CD4-positive, alpha-beta T cell (primary cell): ENCODE measurements around the gene MITF. TPM values are rescaled to one million over a fixed set of nuclear protein-coding genes. Genes with fewer than 3 reads are reported as not detected.
A peak's percentile ranks its signal among the peaks of the same experiment; 100 is the strongest.

ENCODE experiments used
- ATAC-seq: fragments of 200-7000 bp; cut with Tn5 transposase; one replicate; pipeline ENCODE4 v1.10.0; 2022; ENCODE audit warnings: mild to moderate bottlenecking; ENCODE audit not compliant: poor library complexity
- CTCF ChIA-PET: fragments of 350-600 bp; sonication (Branson Sonifier 250); formaldehyde crosslinking; loops from one replicate; lab custom pipeline; 2021; ENCODE audit warnings: antibody characterized with exemption, inconsistent platforms; lab: Charles Lee
- POLR2A ChIA-PET: fragments of 350-600 bp; sonication (Branson Sonifier 250); formaldehyde crosslinking; loops from one replicate; lab custom pipeline; 2021; ENCODE audit warnings: antibody characterized with exemption, inconsistent platforms; lab: Charles Lee
- DNase-seq, 14 experiments: peaks; one replicate each; pipeline ENCODE4 v3.0.0-alpha.2; 2013 to 2020; ENCODE audit warnings: mixed read lengths in 2 of 14
- H3K27ac ChIP-seq, 2 donors: one replicate each; pipeline versions ENCODE4 v1.5.1 to v1.7.0; 2013; ENCODE audit warnings: low read length in 2 of 2, low read depth in 1 of 2, mild to moderate bottlenecking in 1 of 2
- H3K27me3 ChIP-seq, 2 experiments: 1 replicate in 1 of 2; 2 replicates in 1 of 2; pipeline versions ENCODE4 v1.6.1 to v1.7.0; 2013; ENCODE audit warnings: low read length in 2 of 2, control low read depth in 1 of 2, mild to moderate bottlenecking in 1 of 2, moderate library complexity in 1 of 2; ENCODE audit not compliant: insufficient read depth in 2 of 2, control insufficient read depth in 1 of 2
- H3K36me3 ChIP-seq: one replicate; pipeline ENCODE4 v1.6.1; 2013; ENCODE audit warnings: low read length, control low read depth; ENCODE audit not compliant: insufficient read depth
- H3K4me1 ChIP-seq: one replicate; pipeline ENCODE4 v1.6.1; 2013; ENCODE audit warnings: low read length, control low read depth; ENCODE audit not compliant: insufficient read depth
- H3K4me3 ChIP-seq: one replicate; pipeline ENCODE4 v1.5.1; 2013; ENCODE audit warnings: mild to moderate bottlenecking, low read length, moderate library complexity
- H3K9me3 ChIP-seq, 2 experiments: 1 replicate in 1 of 2; 2 replicates in 1 of 2; pipeline versions ENCODE4 v1.6.1 to v1.7.0; 2013; ENCODE audit warnings: low read length in 2 of 2, mild to moderate bottlenecking in 2 of 2, control low read depth in 1 of 2, moderate library complexity in 1 of 2; ENCODE audit not compliant: control insufficient read depth in 1 of 2, insufficient read depth in 1 of 2
- H3K27ac Mint-ChIP-seq: one replicate; pipeline ENCODE4 v1.8.0; 2020; ENCODE audit warnings: mixed read lengths
- H3K27me3 Mint-ChIP-seq: one replicate; pipeline ENCODE4 v1.8.0; 2021; ENCODE audit warnings: mixed read lengths
- H3K36me3 Mint-ChIP-seq: one replicate; pipeline ENCODE4 v1.8.0; 2021; ENCODE audit warnings: low read depth, mixed read lengths
- H3K4me1 Mint-ChIP-seq: one replicate; pipeline ENCODE4 v1.8.0; 2021; ENCODE audit warnings: low read depth, mixed read lengths
- H3K4me3 Mint-ChIP-seq: one replicate; pipeline ENCODE4 v1.8.0; 2020; ENCODE audit warnings: mild to moderate bottlenecking, mixed read lengths
- H3K9me3 Mint-ChIP-seq: one replicate; pipeline ENCODE4 v1.8.0; 2020; ENCODE audit warnings: mixed read lengths
- CTCF ChIP-seq: fragments of 200-600 bp; IDR thresholded peaks from one replicate; pipeline ENCODE4 v1.8.0; 2022; ENCODE audit warnings: antibody characterized with exemption, mild to moderate bottlenecking
- intact Hi-C, 2 experiments: fragments of 100-400 bp; cut with DNase I in 1 of 2; cut with micrococcal nuclease in 1 of 2; formaldehyde crosslinking; loops; one replicate each; pipeline versions ENCODE4 v1.15.1 to v1.9.0; 2023 to 2025; cut with DNase I, micrococcal nuclease
- total RNA-seq, 174 experiments: library from RNA in 2 of 174; stranded (reverse) in 2 of 174; gene quantifications; one replicate each; pipeline ENCODE4 v1.2.3 and lab custom pipeline; 2021 to 2026

MITF gene
- total RNA-seq, 2 experiments from 2014 or later: not detected

- intact Hi-C loops: no loop called here
- no peaks in the 10 kb centered on the region for H3K9me3 ChIP-seq
- Mint-ChIP-seq H3K27me3 (peaks cover 70% of the 10 kb centered on the region), H3K36me3 (no peaks in the 10 kb centered on the region), H3K4me1 (peaks cover 13% of the 10 kb centered on the region), H3K9me3 (no peaks in the 10 kb centered on the region), H3K27ac (no peak overlapping the region), H3K4me3 (no peak overlapping the region)
- ATAC-seq (no peak), DNase-seq (no peak)
- CTCF ChIA-PET: no interaction called here
- H3K27me3 ChIP-seq: peaks cover 10 to 43% of the 10 kb centered on the region in 2 experiments
- no peak for TF ChIP-seq CTCF
- peaks cover 9% of the 10 kb centered on the region for H3K4me1 ChIP-seq
- H3K27ac ChIP-seq: no peak overlapping the region
- no peaks in the 10 kb centered on the region for H3K36me3 ChIP-seq
- POLR2A ChIA-PET: no interaction called here
- peak overlapping the region; percentile 26 for H3K4me3 ChIP-seq
Measured at GRCh38 chr3:69740103-69741021, 1.1 kb downstream of the MITF start.

GRCh38 chr3:69741032-69741767 lies 1.9 kb downstream of the MITF start:
- Histone ChIP-seq H3K9me3 (no peaks in the 10 kb centered on the region), H3K27me3 (peaks cover 10 to 43% of the 10 kb centered on the region in 2 experiments), H3K36me3 (no peaks in the 10 kb centered on the region), H3K4me1 (peaks cover 9% of the 10 kb centered on the region), H3K27ac (no peak overlapping the region), H3K4me3 (no peak overlapping the region)
- no peaks in the 10 kb centered on the region for H3K9me3 Mint-ChIP-seq
- ChIA-PET POLR2A (no interaction called here), CTCF (no interaction called here)
- no peak overlapping the region for H3K27ac Mint-ChIP-seq
- ATAC-seq (no peak), DNase-seq (no peak)
- H3K27me3 Mint-ChIP-seq: peaks cover 63% of the 10 kb centered on the region
- H3K4me3 Mint-ChIP-seq: no peak overlapping the region
- H3K4me1 Mint-ChIP-seq: peaks cover 13% of the 10 kb centered on the region
- TF ChIP-seq CTCF: no peak
- intact Hi-C loops: no loop called here
- H3K36me3 Mint-ChIP-seq: no peaks in the 10 kb centered on the region

DNA sequence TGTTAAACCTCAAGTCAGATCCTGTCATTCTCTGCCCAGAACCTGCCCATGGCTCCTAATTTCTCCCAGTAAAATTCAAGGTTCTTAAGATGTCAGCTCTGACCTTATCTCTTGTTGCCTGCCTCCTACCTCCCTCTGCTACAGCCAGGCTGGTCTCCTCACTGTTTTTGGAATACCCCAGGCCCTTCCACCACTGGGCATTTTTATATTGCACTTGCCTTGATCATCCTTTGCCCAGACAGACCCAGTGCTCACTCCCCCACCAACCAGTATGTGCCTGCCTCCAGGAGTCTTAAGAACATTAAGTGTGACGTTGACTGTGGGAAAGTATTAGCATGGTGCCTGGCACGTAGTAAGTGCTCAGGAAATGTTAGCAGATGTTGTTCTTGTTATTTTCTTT lies 3.1 kb downstream of the MITF start:
- no peak overlapping the region for H3K4me3 ChIP-seq
- POLR2A ChIA-PET: no interaction called here
- no peak overlapping the region for H3K27ac Mint-ChIP-seq
- H3K4me1 Mint-ChIP-seq: peaks cover 16% of the 10 kb centered on the region
- H3K9me3 Mint-ChIP-seq: no peaks in the 10 kb centered on the region
- DNase-seq (no peak), ATAC-seq (no peak)
- H3K9me3 ChIP-seq: no peaks in the 10 kb centered on the region
- no peak overlapping the region for H3K4me3 Mint-ChIP-seq
- H3K27ac ChIP-seq: no peak overlapping the region
- intact Hi-C loops: no loop called here
- peaks cover 10 to 37% of the 10 kb centered on the region in 2 experiments for H3K27me3 ChIP-seq
- H3K27me3 Mint-ChIP-seq: peaks cover 52% of the 10 kb centered on the region
- TF ChIP-seq CTCF: no peak
- H3K36me3 Mint-ChIP-seq: no peaks in the 10 kb centered on the region
- no peaks in the 10 kb centered on the region for H3K36me3 ChIP-seq
- peaks cover 9% of the 10 kb centered on the region for H3K4me1 ChIP-seq
- CTCF ChIA-PET: no interaction called here
